HepG2 (cell line): ENCODE data around the gene PIK3R1. TPM values are rescaled to one million over a fixed set of nuclear protein-coding genes. Genes with fewer than 3 reads are reported as not detected.

Experiments used
- ATAC-seq: fragments of 200-7000 bp; cut with Tn5 transposase; 3 replicates; pipeline ENCODE4 v1.9.1; 2020; ENCODE audit warnings: mild to moderate bottlenecking, moderate library complexity
- BruUV-seq: library from RNA; stranded (reverse); fragments of 400-500 nt; replicated peaks from 2 replicates; lab custom pipeline; 2021; lab: Mats Ljungman, UMichigan
- CTCF ChIA-PET: fragments of 300-600 bp; formaldehyde crosslinking; extraction: SDS; loops from one replicate; lab custom pipeline; 2021; ENCODE audit warnings: low total read pairs, inconsistent platforms, low intra/inter-chr PET ratio; lab: Yijun Ruan, JAX
- POLR2A ChIA-PET: fragments of 350-600 bp; sonication (Branson Sonifier 250); formaldehyde crosslinking; loops from one replicate; lab custom pipeline; 2020; ENCODE audit warnings: antibody characterized with exemption, inconsistent platforms; lab: Yijun Ruan, JAX
- DNase-seq: peaks from one replicate; pipeline ENCODE4 v3.0.0-alpha.2; 2015; ENCODE audit warnings: low spot score
- FAIRE-seq: peaks from 3 replicates; lab custom pipeline; 2011; peaks lifted over from hg19 to GRCh38; lab: Jason Lieb, UNC
- H2AFZ ChIP-seq: one replicate; pipeline ENCODE4 v1.6.1; 2011; ENCODE audit warnings: low read length, inconsistent platforms
- H3K27ac ChIP-seq: fragments of 300-600 bp; 3 replicates; pipeline ENCODE4 v1.8.0; 2011; ENCODE audit warnings: mixed run types, mild to moderate bottlenecking, mixed read lengths, low read length, inconsistent platforms; ENCODE audit not compliant: insufficient read depth; ENCODE audit errors: extremely low read length
- H3K27me3 ChIP-seq, 2 experiments: fragments of 200-600 bp in 1 of 2; 2 replicates in 1 of 2; 3 replicates in 1 of 2; pipeline versions ENCODE4 v1.6.0 to v1.8.0; 2011; ENCODE audit warnings: low read length in 2 of 2, mild to moderate bottlenecking in 2 of 2, moderate library complexity in 2 of 2, inconsistent platforms in 1 of 2; ENCODE audit not compliant: insufficient read depth in 2 of 2, control insufficient read depth in 1 of 2
- H3K36me3 ChIP-seq, 2 experiments: fragments of 200-600 bp in 1 of 2; replicated peaks in 1 of 2; 2 replicates in 1 of 2; 3 replicates in 1 of 2; pipeline versions ENCODE4 v1.5.1 to v1.8.0; 2011; ENCODE audit warnings: low read length in 2 of 2, inconsistent platforms in 1 of 2; ENCODE audit not compliant: insufficient read depth in 2 of 2, control insufficient read depth in 1 of 2
- H3K4me1 ChIP-seq: 2 replicates; pipeline ENCODE4 v1.5.1; 2012; ENCODE audit warnings: low read length, inconsistent platforms; ENCODE audit not compliant: insufficient read depth
- H3K4me2 ChIP-seq: 2 replicates; pipeline ENCODE4 v1.6.0; 2011; ENCODE audit warnings: low read depth, low read length, inconsistent platforms
- H3K4me3 ChIP-seq, 3 experiments: fragments of 200-600 bp in 1 of 3; sonication (generic), shearing (Covaris generic) in 1 of 3; replicated peaks in 1 of 3; 2 replicates each; pipeline ENCODE4 v1.5.1; 2011 to 2016; ENCODE audit warnings: low read length in 3 of 3, inconsistent platforms in 2 of 3, low read depth in 2 of 3, mild to moderate bottlenecking in 2 of 3, control low read depth in 1 of 3, mixed read lengths in 1 of 3; ENCODE audit not compliant: insufficient read depth in 1 of 3
- H3K79me2 ChIP-seq: one replicate; pipeline ENCODE4 v1.6.1; 2011; ENCODE audit warnings: low read length, inconsistent platforms; ENCODE audit not compliant: insufficient read depth
- H3K9ac ChIP-seq: 2 replicates; pipeline ENCODE4 v1.6.0; 2011; ENCODE audit warnings: mild to moderate bottlenecking, low read depth, low read length, inconsistent platforms; ENCODE audit not compliant: insufficient read depth
- H3K9me3 ChIP-seq: 2 replicates; pipeline ENCODE4 v1.5.1; 2012; ENCODE audit warnings: mild to moderate bottlenecking, low read length
- H4K20me1 ChIP-seq: 2 replicates; pipeline ENCODE4 v1.6.0; 2011; ENCODE audit warnings: inconsistent platforms, mild to moderate bottlenecking, low read length, moderate library complexity; ENCODE audit not compliant: insufficient read depth
- BCL6 ChIP-seq: IDR thresholded peaks from 2 replicates; pipeline ENCODE4 v1.6.1; 2016; ENCODE audit warnings: missing genetic modification reagents, missing compliant biosample characterization
- CHCHD3 ChIP-seq: sonication (generic); formaldehyde crosslinking; IDR thresholded peaks from 2 replicates; pipeline ENCODE4 v1.8.0; 2022; ENCODE audit warnings: mild to moderate bottlenecking, missing genetic modification reagents, moderate library complexity
- HNF4A ChIP-seq: sonication (generic); formaldehyde crosslinking; IDR thresholded peaks from 2 replicates; pipeline ENCODE4 v1.4.0; 2020; ENCODE audit warnings: missing genetic modification reagents
- NFYB ChIP-seq: sonication (generic); formaldehyde crosslinking; IDR thresholded peaks from 2 replicates; pipeline ENCODE4 v1.4.0; 2020; ENCODE audit warnings: missing genetic modification reagents
- SP5 ChIP-seq: IDR thresholded peaks from 2 replicates; pipeline ENCODE4 v1.6.1; 2016; ENCODE audit warnings: low read depth, borderline replicate concordance
- YEATS2 ChIP-seq: sonication (generic); formaldehyde crosslinking; IDR thresholded peaks from 2 replicates; pipeline ENCODE4 v1.4.0; 2020; ENCODE audit warnings: missing genetic modification reagents, borderline replicate concordance
- ZBTB42 ChIP-seq: sonication (generic); formaldehyde crosslinking; IDR thresholded peaks from 2 replicates; pipeline ENCODE4 v1.5.0; 2020; ENCODE audit warnings: mild to moderate bottlenecking, missing genetic modification reagents
- ZKSCAN1 ChIP-seq: fragments of 150-350 bp; IDR thresholded peaks from 2 replicates; pipeline ENCODE4 v1.6.1; 2014; ENCODE audit warnings: low read length
- ZNF329 ChIP-seq: sonication (generic); formaldehyde crosslinking; IDR thresholded peaks from 2 replicates; pipeline ENCODE4 v1.9.0; 2021; ENCODE audit warnings: low read depth, mild to moderate bottlenecking, missing genetic modification reagents
- in situ Hi-C: cut with HindIII; loops from 2 replicates; pipeline ENCODE4 v1.10.0; 2017; ENCODE audit warnings: low pct_unique_long_range_greater_than_20kb; ENCODE audit not compliant: extremely low pct_ligation_motif_present
- intact Hi-C: fragments of 100-400 bp; cut with micrococcal nuclease; formaldehyde crosslinking; loops from one replicate; pipeline ENCODE4 v1.10.0; 2022; ENCODE audit not compliant: unreplicated experiment
- polyA plus RNA-seq, 8 experiments: library from polyadenylated mRNA; depleted of rRNA in 3 of 8; stranded (reverse) in 7 of 8; unstranded in 1 of 8; fragments of >200 nt; fragmentation: Illumina TruSeq in 4 of 8; extraction: Trizol in 4 of 8; gene quantifications; 2 replicates each; pipeline versions ENCODE4 v1.2.1 to v1.2.3, GENCODE V29; 2011 to 2016; ENCODE audit warnings: low read depth in 4 of 8, missing spikeins in 1 of 8, mixed read lengths in 1 of 8; ENCODE audit not compliant: insufficient read depth in 1 of 8
- total RNA-seq, 5 experiments: library from RNA; depleted of rRNA; stranded (reverse); fragments of >200 nt; fragmentation: Illumina TruSeq; extraction: Trizol; gene quantifications; 2 replicates each; pipeline ENCODE4 v1.2.3, GENCODE V29; 2016; ENCODE audit warnings: low read depth in 1 of 5
- TF ChIP-seq, protein P1 (sequence below): sonication (generic); formaldehyde crosslinking; IDR thresholded peaks from 2 replicates; pipeline ENCODE4 v1.9.0; 2021; ENCODE audit warnings: missing genetic modification reagents, mild to moderate bottlenecking, borderline replicate concordance
- TF ChIP-seq, protein P2 (sequence below): sonication (generic); formaldehyde crosslinking; IDR thresholded peaks from 2 replicates; pipeline ENCODE4 v1.4.0; 2020; ENCODE audit warnings: missing genetic modification reagents, borderline replicate concordance
- TF ChIP-seq, protein P3 (sequence below), 2 experiments: sonication (generic) in 1 of 2; formaldehyde crosslinking in 1 of 2; IDR thresholded peaks; 2 replicates each; pipeline versions ENCODE4 v1.4.0 to v1.6.1; 2016 to 2020; ENCODE audit warnings: borderline replicate concordance in 1 of 2, low read depth in 1 of 2, mild to moderate bottlenecking in 1 of 2, missing genetic modification reagents in 1 of 2

Gene PIK3R1
- total and polyA plus RNA-seq, 2 of the 13 experiments (the other 11 are each of a cell fraction or from before 2014, with no cell fraction given) = 8.4 to 21.3 TPM

GRCh38 chr5:68180121-68181038, 35.2 kb upstream of the PIK3R1 start:
- CTCF ChIA-PET = no interaction called here
- peak; percentile 93 for TF ChIP-seq ZKSCAN1
- TF ChIP-seq SP5 = no peak
- TF ChIP-seq ZBTB42 (CRISPR knock-in tag) = no peak
- TF ChIP-seq YEATS2 (CRISPR knock-in tag) = no peak
- TF ChIP-seq, protein P1, sequence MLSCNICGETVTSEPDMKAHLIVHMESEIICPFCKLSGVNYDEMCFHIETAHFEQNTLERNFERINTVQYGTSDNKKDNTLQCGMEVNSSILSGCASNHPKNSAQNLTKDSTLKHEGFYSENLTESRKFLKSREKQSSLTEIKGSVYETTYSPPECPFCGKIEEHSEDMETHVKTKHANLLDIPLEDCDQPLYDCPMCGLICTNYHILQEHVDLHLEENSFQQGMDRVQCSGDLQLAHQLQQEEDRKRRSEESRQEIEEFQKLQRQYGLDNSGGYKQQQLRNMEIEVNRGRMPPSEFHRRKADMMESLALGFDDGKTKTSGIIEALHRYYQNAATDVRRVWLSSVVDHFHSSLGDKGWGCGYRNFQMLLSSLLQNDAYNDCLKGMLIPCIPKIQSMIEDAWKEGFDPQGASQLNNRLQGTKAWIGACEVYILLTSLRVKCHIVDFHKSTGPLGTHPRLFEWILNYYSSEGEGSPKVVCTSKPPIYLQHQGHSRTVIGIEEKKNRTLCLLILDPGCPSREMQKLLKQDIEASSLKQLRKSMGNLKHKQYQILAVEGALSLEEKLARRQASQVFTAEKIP (CRISPR knock-in tag) = no peak
- peak; percentile 46; the same call in 1 of the 2 replicates for TF ChIP-seq BCL6
- TF ChIP-seq HNF4A (CRISPR knock-in tag) = peak; percentile 59
- peak; percentile 98 for TF ChIP-seq ZNF329 (CRISPR knock-in tag)
- TF ChIP-seq, protein P2, sequence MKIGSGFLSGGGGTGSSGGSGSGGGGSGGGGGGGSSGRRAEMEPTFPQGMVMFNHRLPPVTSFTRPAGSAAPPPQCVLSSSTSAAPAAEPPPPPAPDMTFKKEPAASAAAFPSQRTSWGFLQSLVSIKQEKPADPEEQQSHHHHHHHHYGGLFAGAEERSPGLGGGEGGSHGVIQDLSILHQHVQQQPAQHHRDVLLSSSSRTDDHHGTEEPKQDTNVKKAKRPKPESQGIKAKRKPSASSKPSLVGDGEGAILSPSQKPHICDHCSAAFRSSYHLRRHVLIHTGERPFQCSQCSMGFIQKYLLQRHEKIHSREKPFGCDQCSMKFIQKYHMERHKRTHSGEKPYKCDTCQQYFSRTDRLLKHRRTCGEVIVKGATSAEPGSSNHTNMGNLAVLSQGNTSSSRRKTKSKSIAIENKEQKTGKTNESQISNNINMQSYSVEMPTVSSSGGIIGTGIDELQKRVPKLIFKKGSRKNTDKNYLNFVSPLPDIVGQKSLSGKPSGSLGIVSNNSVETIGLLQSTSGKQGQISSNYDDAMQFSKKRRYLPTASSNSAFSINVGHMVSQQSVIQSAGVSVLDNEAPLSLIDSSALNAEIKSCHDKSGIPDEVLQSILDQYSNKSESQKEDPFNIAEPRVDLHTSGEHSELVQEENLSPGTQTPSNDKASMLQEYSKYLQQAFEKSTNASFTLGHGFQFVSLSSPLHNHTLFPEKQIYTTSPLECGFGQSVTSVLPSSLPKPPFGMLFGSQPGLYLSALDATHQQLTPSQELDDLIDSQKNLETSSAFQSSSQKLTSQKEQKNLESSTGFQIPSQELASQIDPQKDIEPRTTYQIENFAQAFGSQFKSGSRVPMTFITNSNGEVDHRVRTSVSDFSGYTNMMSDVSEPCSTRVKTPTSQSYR (CRISPR knock-in tag) = no peak
- TF ChIP-seq CHCHD3 (CRISPR knock-in tag) = no peak
- TF ChIP-seq, protein P3, sequence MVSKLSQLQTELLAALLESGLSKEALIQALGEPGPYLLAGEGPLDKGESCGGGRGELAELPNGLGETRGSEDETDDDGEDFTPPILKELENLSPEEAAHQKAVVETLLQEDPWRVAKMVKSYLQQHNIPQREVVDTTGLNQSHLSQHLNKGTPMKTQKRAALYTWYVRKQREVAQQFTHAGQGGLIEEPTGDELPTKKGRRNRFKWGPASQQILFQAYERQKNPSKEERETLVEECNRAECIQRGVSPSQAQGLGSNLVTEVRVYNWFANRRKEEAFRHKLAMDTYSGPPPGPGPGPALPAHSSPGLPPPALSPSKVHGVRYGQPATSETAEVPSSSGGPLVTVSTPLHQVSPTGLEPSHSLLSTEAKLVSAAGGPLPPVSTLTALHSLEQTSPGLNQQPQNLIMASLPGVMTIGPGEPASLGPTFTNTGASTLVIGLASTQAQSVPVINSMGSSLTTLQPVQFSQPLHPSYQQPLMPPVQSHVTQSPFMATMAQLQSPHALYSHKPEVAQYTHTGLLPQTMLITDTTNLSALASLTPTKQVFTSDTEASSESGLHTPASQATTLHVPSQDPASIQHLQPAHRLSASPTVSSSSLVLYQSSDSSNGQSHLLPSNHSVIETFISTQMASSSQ (IDR thresholded peaks at IDR 0.05; ENCODE audit: low read depth) = 0 out of 2 replicates have a peak, but pooled peaks have one; percentile 13
- TF ChIP-seq, protein P3 (CRISPR knock-in tag; IDR thresholded peaks at IDR 0.05; ENCODE audit: borderline replicate concordance) = no peak
- TF ChIP-seq NFYB (CRISPR knock-in tag) = no peak

More at GRCh38 chr5:68180121-68181038, 35.2 kb upstream of the PIK3R1 start:
- no peaks in the 10 kb centered on the region for H3K79me2 ChIP-seq
- in situ Hi-C loops = no loop called here
- DNase-seq = no peak
- intact Hi-C loops = no loop called here
- BruUV-seq = no TSS peak
- H3K9ac ChIP-seq = no peak overlapping the region
- FAIRE-seq = no peak
- ATAC-seq = no peak; the same call in 2 of the 3 replicates
- 0 out of 2 replicates have a peak overlapping the region, but pooled peaks have one; percentile 9 for H3K4me2 ChIP-seq
- H3K4me1 ChIP-seq = peaks cover 35% of the 10 kb centered on the region
- no peaks in the 10 kb centered on the region for H3K36me3 ChIP-seq
- no peaks in the 10 kb centered on the region for H3K9me3 ChIP-seq
- H3K4me3 ChIP-seq = no peak overlapping the region
- H2AFZ ChIP-seq = no peak overlapping the region
- POLR2A ChIA-PET = interaction anchor here (3.4 kb wide), 1 partner anchor 35 kb away, joined by 20 read pairs; the partner anchor contains the start of gene PIK3R1
- no peak overlapping the region for H3K27ac ChIP-seq
- H4K20me1 ChIP-seq = no peaks in the 10 kb centered on the region
- H3K27me3 ChIP-seq = no peaks in the 10 kb centered on the region
